CD4-positive, alpha-beta memory T cell (primary cell): ENCODE results near the gene C2orf68. TPM values are rescaled to one million over a fixed set of nuclear protein-coding genes. Genes with fewer than 3 reads are reported as not detected.

Experiments used
- CTCF ChIA-PET: fragments of 350-600 bp; sonication (Branson Sonifier 250); formaldehyde crosslinking; loops from one replicate; lab custom pipeline; 2021; ENCODE audit warnings: inconsistent platforms; ENCODE audit not compliant: partially characterized antibody; lab: Charles Lee
- POLR2A ChIA-PET: fragments of 350-600 bp; sonication (Branson Sonifier 250); formaldehyde crosslinking; loops from one replicate; lab custom pipeline; 2021; ENCODE audit not compliant: partially characterized antibody; lab: Charles Lee
- DNase-seq, 5 donors: peaks; one replicate each; pipeline versions ENCODE4 v3.0.0 to v3.0.0-alpha.2; 2020 to 2022; ENCODE audit warnings: mixed read lengths in 1 of 5
- H3K27ac ChIP-seq: one replicate; pipeline ENCODE4 v1.7.0; 2013; ENCODE audit warnings: low read depth, low read length
- H3K27me3 ChIP-seq: 2 replicates; pipeline ENCODE4 v1.7.0; 2013; ENCODE audit warnings: mild to moderate bottlenecking, low read length, moderate library complexity; ENCODE audit not compliant: insufficient read depth
- H3K36me3 ChIP-seq: 2 replicates; pipeline ENCODE4 v1.7.0; 2013; ENCODE audit warnings: mild to moderate bottlenecking, low read length, moderate library complexity; ENCODE audit not compliant: insufficient read depth
- H3K4me1 ChIP-seq: 2 replicates; pipeline ENCODE4 v1.7.0; 2013; ENCODE audit warnings: mild to moderate bottlenecking, low read length, moderate library complexity; ENCODE audit not compliant: insufficient read depth
- H3K4me3 ChIP-seq, 2 donors: one replicate each; pipeline ENCODE4 v1.7.0; 2013; ENCODE audit warnings: low read length in 2 of 2, mild to moderate bottlenecking in 1 of 2
- H3K9me3 ChIP-seq, 2 donors: one replicate each; pipeline ENCODE4 v1.7.0; 2013; ENCODE audit warnings: low read length in 2 of 2, control low read depth in 1 of 2; ENCODE audit not compliant: control insufficient read depth in 1 of 2
- H3K27ac Mint-ChIP-seq, 7 donors: one replicate each; pipeline ENCODE4 v1.8.0; 2020 to 2021; ENCODE audit warnings: mixed read lengths in 7 of 7, mild to moderate bottlenecking in 6 of 7, inconsistent platforms in 3 of 7, moderate library complexity in 3 of 7
- H3K27me3 Mint-ChIP-seq, 2 donors: one replicate each; pipeline ENCODE4 v1.8.0; 2020 to 2021; ENCODE audit warnings: mixed read lengths in 2 of 2
- H3K36me3 Mint-ChIP-seq, 2 donors: one replicate each; pipeline ENCODE4 v1.8.0; 2020 to 2021; ENCODE audit warnings: mixed read lengths in 2 of 2, inconsistent platforms in 1 of 2, mild to moderate bottlenecking in 1 of 2
- H3K4me1 Mint-ChIP-seq, 4 donors: one replicate each; pipeline ENCODE4 v1.8.0; 2020 to 2021; ENCODE audit warnings: mixed read lengths in 4 of 4, mild to moderate bottlenecking in 1 of 4
- H3K4me3 Mint-ChIP-seq, 8 donors: one replicate each; pipeline ENCODE4 v1.8.0; 2020 to 2021; ENCODE audit warnings: mixed read lengths in 8 of 8, mild to moderate bottlenecking in 7 of 8, moderate library complexity in 6 of 8, inconsistent platforms in 3 of 8
- H3K9me3 Mint-ChIP-seq, 8 donors: one replicate each; pipeline ENCODE4 v1.8.0; 2020 to 2021; ENCODE audit warnings: mixed read lengths in 8 of 8, mild to moderate bottlenecking in 5 of 8, inconsistent platforms in 3 of 8, moderate library complexity in 1 of 8
- intact Hi-C: fragments of 100-400 bp; cut with micrococcal nuclease; formaldehyde crosslinking; loops from one replicate; pipeline ENCODE4 v1.15.1; 2023
- polyA plus RNA-seq, 2 donors: library from polyadenylated mRNA; unstranded; fragments of 300-500 nt; fragmentation: Illumina TruSeq; gene quantifications; one replicate each; pipeline ENCODE4 v1.2.3, GENCODE V29; 2021
- total RNA-seq, 2 experiments: library from RNA; stranded (reverse); gene quantifications; one replicate each; pipeline ENCODE4 v1.2.3, GENCODE V29; 2021

The C2orf68 gene
- total and polyA plus RNA-seq, 4 experiments from 2014 or later: 16.9 to 89.9 (median 53.3) TPM

- ChIA-PET CTCF (interaction anchor here (1.0 to 1.3 kb wide), 2 partner anchors 34 to 166 kb away, joined by 3 to 4 read pairs; no protein-coding TSS in a partner anchor), POLR2A (interaction anchor here (2.6 to 5.8 kb wide), 6 partner anchors 10 to 46 kb away, joined by 7 to 71 read pairs (median 21); partner anchors contain the start of genes C2orf68, GGCX, MAT2A and RNF181)
- no peaks in the 10 kb centered on the region for H3K9me3 Mint-ChIP-seq
- intact Hi-C loops: no loop called here
- H3K36me3 ChIP-seq: peaks cover 15% of the 10 kb centered on the region
- no peaks in the 10 kb centered on the region for H3K27me3 ChIP-seq
- H3K4me1 Mint-ChIP-seq: peaks cover 35 to 64% (median 51%) of the 10 kb centered on the region in 4 donors
- no peaks in the 10 kb centered on the region for H3K27me3 Mint-ChIP-seq
- peak overlapping the region in 1 of 2 donors; percentile 57 for H3K4me3 ChIP-seq
- peak overlapping the region; percentile 85 to 94 (median 92) for H3K27ac Mint-ChIP-seq
- H3K4me3 Mint-ChIP-seq: peak overlapping the region; percentile 88 to 98 (median 90)
- no peak for DNase-seq
- peaks cover 14 to 20% of the 10 kb centered on the region in 2 donors for H3K36me3 Mint-ChIP-seq
- no peaks in the 10 kb centered on the region for H3K9me3 ChIP-seq
- peaks cover 38% of the 10 kb centered on the region for H3K4me1 ChIP-seq
- H3K27ac ChIP-seq: no peak overlapping the region
Observed at GRCh38 chr2:85585781-85586105, 26.1 kb downstream of the C2orf68 start.

- Histone ChIP-seq H3K27me3 (no peaks in the 10 kb centered on the region), H3K27ac (peak overlapping the region; percentile 80), H3K4me3 (peak overlapping the region; percentile 57 to 64), H3K9me3 (no peaks in the 10 kb centered on the region), H3K36me3 (peaks cover 15% of the 10 kb centered on the region), H3K4me1 (peaks cover 41% of the 10 kb centered on the region)
- Mint-ChIP-seq H3K36me3 (peaks cover 18 to 23% of the 10 kb centered on the region in 2 donors), H3K27ac (peak overlapping the region; percentile 85 to 94 (median 92)), H3K9me3 (no peaks in the 10 kb centered on the region), H3K4me1 (peaks cover 38 to 68% (median 52%) of the 10 kb centered on the region in 4 donors), H3K4me3 (peak overlapping the region; percentile 88 to 98 (median 90)), H3K27me3 (no peaks in the 10 kb centered on the region)
- CTCF ChIA-PET: interaction anchor here (1.0 to 1.3 kb wide), 2 partner anchors 33 to 165 kb away, joined by 3 to 4 read pairs; no protein-coding TSS in a partner anchor
- peak in 3 of 5 donors; percentile 24 to 32 (median 24) for DNase-seq
- intact Hi-C loops: loop anchor here (1.0 kb wide), 1 partner anchor 24 kb away; the partner anchor contains the start of gene GGCX
- POLR2A ChIA-PET: interaction anchor here (2.6 to 5.8 kb wide), 6 partner anchors 11 to 45 kb away, joined by 7 to 71 read pairs (median 21); partner anchors contain the start of genes C2orf68, GGCX, MAT2A and RNF181
Observed at GRCh38 chr2:85584857-85585780, 26.7 kb downstream of the C2orf68 start.

GRCh38 chr2:85584354-85584856 lies 27.5 kb downstream of the C2orf68 start, which contains the start of gene VAMP5:
Gene VAMP5 (plus strand): TSS chr2:85584431. CDS start chr2:85584491, 60 bp downstream.
- intact Hi-C loops: loop anchor here (1.0 kb wide), 1 partner anchor 23 kb away; the partner anchor contains the start of gene GGCX
- H3K27ac Mint-ChIP-seq: peak within 1 kb of the TSS; percentile 90 to 98 (median 95)
- Histone ChIP-seq H3K27me3 (no peaks in the 10 kb centered on the region), H3K9me3 (no peaks in the 10 kb centered on the region), H3K27ac (peak within 1 kb of the TSS; percentile 80), H3K4me3 (peak within 1 kb of the TSS; percentile 57 to 64), H3K4me1 (peaks cover 48% of the 10 kb centered on the region), H3K36me3 (peaks cover 15% of the 10 kb centered on the region)
- peak within 1 kb of the TSS; percentile 89 to 98 (median 90) for H3K4me3 Mint-ChIP-seq
- ChIA-PET CTCF (interaction anchor here (1.3 kb wide), 1 partner anchor 164 kb away, joined by 3 read pairs; no protein-coding TSS in a partner anchor), POLR2A (interaction anchor here (0.7 to 5.8 kb wide), 8 partner anchors 11 to 44 kb away, joined by 3 to 71 read pairs (median 14); partner anchors contain the start of genes C2orf68, GGCX, MAT2A and RNF181)
- DNase-seq: peak in 3 of 5 donors; percentile 24 to 29 (median 26)
- H3K9me3 Mint-ChIP-seq: no peaks in the 10 kb centered on the region
- H3K36me3 Mint-ChIP-seq: peaks cover 22 to 23% of the 10 kb centered on the region in 2 donors
- H3K27me3 Mint-ChIP-seq: no peaks in the 10 kb centered on the region
- peaks cover 39 to 75% (median 57%) of the 10 kb centered on the region in 4 donors for H3K4me1 Mint-ChIP-seq

- Histone ChIP-seq H3K27me3 (no peaks in the 10 kb centered on the region), H3K27ac (peak overlapping the region; percentile 80), H3K36me3 (peaks cover 15% of the 10 kb centered on the region), H3K4me1 (peaks cover 54% of the 10 kb centered on the region), H3K4me3 (peak overlapping the region in 1 of 2 donors; percentile 57), H3K9me3 (no peaks in the 10 kb centered on the region)
- intact Hi-C loops: loop anchor here (1.0 kb wide), 1 partner anchor 23 kb away; the partner anchor contains the start of gene GGCX
- peaks cover 44 to 79% (median 60%) of the 10 kb centered on the region in 4 donors for H3K4me1 Mint-ChIP-seq
- ChIA-PET CTCF (interaction anchor here (1.1 kb wide), 1 partner anchor 11 kb away, joined by 6 read pairs; the partner anchor contains the start of gene RNF181), POLR2A (interaction anchor here (0.7 to 5.8 kb wide), 9 partner anchors 12 to 44 kb away, joined by 3 to 71 read pairs (median 13); partner anchors contain the start of genes C2orf68, GGCX, MAT2A and RNF181)
- peaks cover 22 to 25% of the 10 kb centered on the region in 2 donors for H3K36me3 Mint-ChIP-seq
- H3K4me3 Mint-ChIP-seq: peak overlapping the region; percentile 84 to 94 (median 90)
- no peaks in the 10 kb centered on the region for H3K27me3 Mint-ChIP-seq
- peak overlapping the region; percentile 90 to 98 (median 95) for H3K27ac Mint-ChIP-seq
- peak in 4 of 5 donors; percentile 37 to 56 (median 50) for DNase-seq
- no peaks in the 10 kb centered on the region for H3K9me3 Mint-ChIP-seq
Observed at GRCh38 chr2:85583667-85584353, 28.1 kb downstream of the C2orf68 start.

- Histone ChIP-seq H3K27me3 (no peaks in the 10 kb centered on the region), H3K36me3 (peaks cover 15% of the 10 kb centered on the region), H3K4me1 (peaks cover 54% of the 10 kb centered on the region), H3K9me3 (no peaks in the 10 kb centered on the region), H3K27ac (peak overlapping the region; percentile 80), H3K4me3 (no peak overlapping the region)
- Mint-ChIP-seq H3K4me1 (peaks cover 43 to 82% (median 59%) of the 10 kb centered on the region in 4 donors), H3K4me3 (peak overlapping the region in 2 of 8 donors; percentile 44 to 60), H3K36me3 (peaks cover 22 to 30% of the 10 kb centered on the region in 2 donors), H3K27ac (peak overlapping the region in 5 of 7 donors; percentile 47 to 91 (median 77)), H3K9me3 (no peaks in the 10 kb centered on the region), H3K27me3 (no peaks in the 10 kb centered on the region)
- ChIA-PET CTCF (interaction anchor here (1.0 kb wide), 1 partner anchor 55 kb away, joined by 3 read pairs; no protein-coding TSS in a partner anchor), POLR2A (interaction anchor here (0.6 to 4.1 kb wide), 4 partner anchors 16 to 51 kb away, joined by 3 to 28 read pairs (median 10); partner anchors contain the start of genes GGCX and MAT2A)
- intact Hi-C loops: no loop called here
- DNase-seq: no peak
Observed at GRCh38 chr2:85582492-85582891, 29.4 kb downstream of the C2orf68 start.

GRCh38 chr2:85580206-85580605 lies 31.7 kb downstream of the C2orf68 start:
- ChIA-PET POLR2A (interaction anchor here (1.2 to 5.7 kb wide), 6 partner anchors 13 to 253 kb away, joined by 4 to 50 read pairs (median 8); partner anchors contain the start of genes C2orf68, MAT2A, RNF181 and TGOLN2), CTCF (interaction anchor here (0.7 kb wide), 1 partner anchor 28 kb away, joined by 3 read pairs; no protein-coding TSS in a partner anchor)
- H3K4me1 ChIP-seq: peaks cover 48% of the 10 kb centered on the region
- no peak overlapping the region for H3K4me3 ChIP-seq
- peaks cover 33 to 69% (median 53%) of the 10 kb centered on the region in 4 donors for H3K4me1 Mint-ChIP-seq
- H3K4me3 Mint-ChIP-seq: peak overlapping the region in 4 of 8 donors; percentile 40 to 64 (median 41)
- peak overlapping the region in 3 of 7 donors; percentile 42 to 72 (median 64) for H3K27ac Mint-ChIP-seq
- no peaks in the 10 kb centered on the region for H3K9me3 ChIP-seq
- no peak overlapping the region for H3K27ac ChIP-seq
- no peak for DNase-seq
- no peaks in the 10 kb centered on the region for H3K27me3 ChIP-seq
- intact Hi-C loops: no loop called here
- H3K36me3 Mint-ChIP-seq: peaks cover 22 to 30% of the 10 kb centered on the region in 2 donors
- H3K36me3 ChIP-seq: peaks cover 15% of the 10 kb centered on the region
- no peaks in the 10 kb centered on the region for H3K27me3 Mint-ChIP-seq
- H3K9me3 Mint-ChIP-seq: no peaks in the 10 kb centered on the region
